ENCODE results near the gene RSBN1L. TPM values are rescaled to one million over a fixed set of nuclear protein-coding genes. Genes with fewer than 3 reads are reported as not detected.
A peak's percentile ranks its signal among the peaks of the same experiment; 100 is the strongest.
"Not testable (repeated sequence)": the region's sequence is repeated elsewhere in the genome, so short reads cannot be mapped to it uniquely, and the experiment has no call there.

The RSBN1L gene
- total RNA-seq: 10 to 100 TPM; 13.7 to 26.2 (median 19.8) TPM

GRCh38 chr7:77696057-77696642, at the start of gene RSBN1L:
RSBN1L (plus strand) TSS chr7:77696459; CDS start chr7:77696470, 11 bp downstream.
- H3K4me1 ChIP-seq: peaks cover 28 to 69% (median 37%) of the 10 kb centered on the region in 4 donors
- peak; percentile 99 for DNase-seq
- 1% methylated on average over 38 of the region's 53 CpGs; no CpG with 5 or more reads in 1 of the 2 donors for WGBS, 2 donors (ENCODE audit: low coverage in 1 of 2)
- intact Hi-C loops (cut with DNase I; ENCODE audit: low total_unique reads) (no loop called here), in situ Hi-C loops (cut with MboI; ENCODE audit: low pct_ligation_motif_present in 1 of 4, low pct_unique_long_range_greater_than_20kb in 1 of 4, low sequenced_read_pairs in 3 of 4) (no loop called here)
- TF ChIP-seq CTCF (IDR thresholded peaks at IDR 0.05) (peak; percentile 26 to 71 (median 43)), EP300 (IDR thresholded peaks at IDR 0.05; ENCODE audit: low read depth) (no peak), POLR2AphosphoS5 (IDR thresholded peaks at IDR 0.05) (peak; percentile 96 to 99 (median 98)), POLR2A (IDR thresholded peaks at IDR 0.05) (peak; percentile 95)
- H3K27me3 ChIP-seq: no peaks in the 10 kb centered on the region
- H3K36me3 ChIP-seq: no peaks in the 10 kb centered on the region
- no peaks in the 10 kb centered on the region for H3K9me3 ChIP-seq
- peak within 1 kb of the TSS; percentile 98 to 99 (median 98) for H3K27ac ChIP-seq
- peak within 1 kb of the TSS; percentile 90 to 98 (median 94) for H3K4me3 ChIP-seq

DNA sequence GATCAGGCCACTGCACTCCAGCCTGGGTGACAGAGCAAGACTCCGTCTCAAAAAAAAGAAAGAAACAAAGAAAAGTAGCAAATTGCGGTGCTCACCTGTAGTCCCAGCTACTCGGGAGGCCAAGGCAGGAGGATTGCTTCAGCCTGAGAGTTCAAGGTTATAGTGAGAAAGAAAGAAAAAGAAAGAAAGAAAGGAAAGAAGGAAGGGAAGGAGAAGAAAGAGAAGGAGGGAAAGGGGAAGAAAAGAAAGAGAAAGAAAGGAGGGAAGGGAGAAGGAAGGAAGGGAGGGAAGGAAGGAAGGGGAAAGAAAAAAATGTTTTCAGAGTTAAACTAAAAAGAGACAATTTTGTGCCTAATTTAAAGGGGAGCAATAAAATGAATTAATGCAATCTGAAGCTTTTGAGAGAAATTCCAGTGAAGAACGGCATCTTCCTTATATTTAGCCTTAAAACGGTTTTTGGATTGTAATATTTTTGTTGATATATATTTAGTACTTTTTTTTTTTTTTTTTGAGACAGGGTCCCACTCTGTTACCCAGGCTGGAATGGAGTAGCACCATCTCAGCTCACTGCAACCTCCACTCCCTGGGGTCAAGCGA, 47.4 kb upstream of the RSBN1L start:
- Histone ChIP-seq H3K9me3 (no peaks in the 10 kb centered on the region), H3K4me1 (peaks cover 0 to 21% (median 9%) of the 10 kb centered on the region in 4 donors), H3K4me3 (no peak overlapping the region), H3K27ac (no peak overlapping the region), H3K27me3 (no peaks in the 10 kb centered on the region), H3K36me3 (peaks cover 0 to 12% (median 2%) of the 10 kb centered on the region in 4 donors)
- WGBS, 2 donors (ENCODE audit: low coverage in 1 of 2): 96 to 97% methylated on average over 6 of the region's 6 CpGs
- intact Hi-C loops (cut with DNase I; ENCODE audit: low total_unique reads) (no loop called here), in situ Hi-C loops (cut with MboI; ENCODE audit: low pct_ligation_motif_present in 1 of 4, low pct_unique_long_range_greater_than_20kb in 1 of 4, low sequenced_read_pairs in 3 of 4) (no loop called here)
- no peak for TF ChIP-seq EP300 (IDR thresholded peaks at IDR 0.05; ENCODE audit: low read depth)
- no peak for TF ChIP-seq CTCF (IDR thresholded peaks at IDR 0.05)
- no peak for TF ChIP-seq POLR2AphosphoS5 (IDR thresholded peaks at IDR 0.05)
- TF ChIP-seq POLR2A (IDR thresholded peaks at IDR 0.05): no peak
- no peak for DNase-seq

DNA sequence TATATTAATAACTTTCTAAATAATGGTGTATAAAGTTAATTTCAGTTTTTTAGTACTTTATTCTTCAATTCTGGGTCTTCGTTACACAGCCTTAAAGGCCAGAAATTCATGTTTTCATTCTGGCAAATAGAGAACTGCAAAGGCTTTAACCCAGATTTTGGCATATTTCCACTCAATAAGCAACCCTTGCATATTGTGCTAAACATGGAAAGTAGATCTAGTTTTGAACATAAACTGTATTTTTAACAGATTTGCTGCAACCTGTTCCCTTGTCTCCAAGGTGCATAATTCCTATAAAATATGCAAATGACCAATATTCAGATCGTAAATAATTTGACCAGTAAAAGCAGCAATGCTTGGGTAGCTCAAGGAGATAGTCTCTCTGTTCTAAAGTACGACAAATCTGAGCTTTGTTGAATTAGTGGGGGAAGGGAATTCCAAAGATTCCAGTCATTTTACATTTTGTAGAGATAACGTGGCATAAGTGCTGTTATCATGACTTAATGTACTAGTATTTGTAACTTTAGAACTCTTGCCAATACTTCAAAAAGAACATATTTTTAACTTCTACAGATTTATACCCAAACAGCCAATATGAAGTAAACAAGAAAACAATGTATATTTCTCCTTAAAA, 46.4 kb upstream of the RSBN1L start:
- Histone ChIP-seq H3K36me3 (peaks cover 0 to 12% (median 2%) of the 10 kb centered on the region in 4 donors), H3K9me3 (no peaks in the 10 kb centered on the region), H3K27ac (no peak overlapping the region), H3K4me3 (no peak overlapping the region), H3K27me3 (no peaks in the 10 kb centered on the region), H3K4me1 (peaks cover 0 to 31% (median 13%) of the 10 kb centered on the region in 4 donors)
- no peak for TF ChIP-seq POLR2A (IDR thresholded peaks at IDR 0.05)
- no peak for TF ChIP-seq POLR2AphosphoS5 (IDR thresholded peaks at IDR 0.05)
- no peak for DNase-seq
- in situ Hi-C loops (cut with MboI; ENCODE audit: low pct_ligation_motif_present in 1 of 4, low pct_unique_long_range_greater_than_20kb in 1 of 4, low sequenced_read_pairs in 3 of 4) (loop anchor here in 2 of 4 donors (10.0 to 25.0 kb wide), 3 partner anchors 105 to 287 kb away; no protein-coding TSS in a partner anchor), intact Hi-C loops (cut with DNase I; ENCODE audit: low total_unique reads) (no loop called here)
- 80 to 87% methylated on average over 4 of the region's 4 CpGs for WGBS, 2 donors (ENCODE audit: low coverage in 1 of 2)

DNA sequence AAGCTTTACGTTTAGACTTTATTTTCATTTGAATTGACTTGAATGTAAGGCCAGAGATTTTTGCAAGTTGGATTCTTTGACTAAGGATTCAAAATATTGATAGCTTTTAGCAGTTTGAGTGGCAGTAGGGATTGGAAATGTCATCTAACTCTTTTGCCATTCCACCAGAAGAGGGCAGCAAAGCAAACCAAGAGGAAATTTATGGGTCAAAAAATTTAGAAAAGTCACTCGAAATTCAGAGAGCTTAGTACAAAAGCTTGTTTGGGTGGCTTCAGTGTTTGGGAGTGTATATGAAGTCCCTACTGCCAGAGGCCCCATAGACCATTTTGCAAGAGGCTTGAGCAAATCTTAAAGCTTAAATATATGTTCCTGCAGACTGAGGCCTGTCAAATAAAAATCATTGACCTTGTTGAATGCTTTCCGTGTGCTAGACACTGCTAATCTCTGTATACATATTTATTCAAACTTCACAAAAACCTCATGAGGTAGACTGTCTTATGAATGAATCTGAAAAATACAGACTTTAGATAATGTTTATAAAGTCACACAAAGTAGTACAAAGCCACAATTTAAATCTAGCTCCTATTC, 44.6 kb upstream of the RSBN1L start:
- intact Hi-C loops (cut with DNase I; ENCODE audit: low total_unique reads): no loop called here
- H3K4me1 ChIP-seq: peaks cover 4 to 47% (median 23%) of the 10 kb centered on the region in 4 donors

DNA sequence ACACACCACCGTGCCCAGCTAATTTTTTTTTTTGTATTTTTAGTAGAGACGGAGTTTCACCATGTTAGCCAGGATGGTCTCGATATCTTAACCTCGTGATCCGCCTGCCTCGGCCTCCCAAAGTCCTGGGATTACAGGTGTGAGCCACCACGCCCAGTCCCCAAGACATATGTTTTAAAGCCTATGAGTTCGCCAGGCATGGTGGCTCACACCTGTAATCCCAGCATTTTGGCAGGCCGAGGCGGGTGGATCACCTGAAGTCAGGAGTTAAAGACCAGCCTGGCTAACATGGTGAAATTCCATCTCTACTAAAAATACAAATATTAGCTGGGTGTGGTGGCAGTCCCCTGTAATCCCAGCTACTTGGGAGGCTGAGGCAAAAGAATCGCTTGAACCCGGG, 43.4 kb upstream of the RSBN1L start:
- H3K36me3 ChIP-seq; DNase-seq; H3K9me3 ChIP-seq; intact Hi-C loops (cut with DNase I; ENCODE audit: low total_unique reads); H3K4me3 ChIP-seq; H3K27me3 ChIP-seq: not testable (repeated sequence)
- in situ Hi-C loops (cut with MboI; ENCODE audit: low pct_ligation_motif_present in 1 of 4, low pct_unique_long_range_greater_than_20kb in 1 of 4, low sequenced_read_pairs in 3 of 4): loop anchor here in 2 of 4 donors (10.0 to 25.0 kb wide), 3 partner anchors 102 to 284 kb away; no protein-coding TSS in a partner anchor
- H3K27ac ChIP-seq: peak overlapping the region in 2 of 4 donors; percentile 63 to 80
- peaks cover 4 to 57% (median 23%) of the 10 kb centered on the region in 4 donors for H3K4me1 ChIP-seq
- 90 to 93% methylated on average over 8 to 12 of the region's 12 CpGs for WGBS, 2 donors (ENCODE audit: low coverage in 1 of 2)

More for the DNA sequence above, 44.6 kb upstream of the RSBN1L start:
- Histone ChIP-seq H3K9me3 (no peaks in the 10 kb centered on the region), H3K27ac (no peak overlapping the region), H3K27me3 (no peaks in the 10 kb centered on the region), H3K36me3 (no peaks in the 10 kb centered on the region), H3K4me3 (no peak overlapping the region)
- in situ Hi-C loops (cut with MboI; ENCODE audit: low pct_ligation_motif_present in 1 of 4, low pct_unique_long_range_greater_than_20kb in 1 of 4, low sequenced_read_pairs in 3 of 4): loop anchor here in 2 of 4 donors (10.0 to 25.0 kb wide), 3 partner anchors 103 to 286 kb away; no protein-coding TSS in a partner anchor
- TF ChIP-seq CTCF (IDR thresholded peaks at IDR 0.05) (peak; percentile 67 to 77 (median 72)), POLR2AphosphoS5 (IDR thresholded peaks at IDR 0.05) (no peak)
- no peak for DNase-seq
- 26 to 28% methylated on average over 3 of the region's 3 CpGs for WGBS, 2 donors (ENCODE audit: low coverage in 1 of 2)

Measured in transverse colon (tissue), 4 donors.